ENCODE measurements around the gene IKBKE.
A peak's percentile ranks its signal among the peaks of the same experiment; 100 is the strongest.

The IKBKE gene

GRCh38 chr1:206476591-206476990 lies 6.3 kb downstream of the IKBKE start:
- in situ Hi-C loops (cut with MboI; ENCODE audit: low pct_unique_long_range_greater_than_20kb, low sequenced_read_pairs, unreplicated experiment) = no loop called here
- DNase-seq (ENCODE audit: low spot score) = no peak
- no peak for TF ChIP-seq CTCF (IDR thresholded peaks at IDR 0.05; ENCODE audit: extremely low read depth, insufficient read depth, missing control alignments)

GRCh38 chr1:206477110-206477509 lies 6.8 kb downstream of the IKBKE start:
- no peak for TF ChIP-seq CTCF (IDR thresholded peaks at IDR 0.05; ENCODE audit: extremely low read depth, insufficient read depth, missing control alignments)
- in situ Hi-C loops (cut with MboI; ENCODE audit: low pct_unique_long_range_greater_than_20kb, low sequenced_read_pairs, unreplicated experiment) = no loop called here
- no peak for DNase-seq (ENCODE audit: low spot score)

GRCh38 chr1:206477581-206478380 lies 7.5 kb downstream of the IKBKE start:
- in situ Hi-C loops (cut with MboI; ENCODE audit: low pct_unique_long_range_greater_than_20kb, low sequenced_read_pairs, unreplicated experiment) = no loop called here
- DNase-seq (ENCODE audit: low spot score) = no peak
- no peak for TF ChIP-seq CTCF (IDR thresholded peaks at IDR 0.05; ENCODE audit: extremely low read depth, insufficient read depth, missing control alignments)

GRCh38 chr1:206478746-206479145 lies 8.5 kb downstream of the IKBKE start:
- TF ChIP-seq CTCF (IDR thresholded peaks at IDR 0.05; ENCODE audit: extremely low read depth, insufficient read depth, missing control alignments) = no peak
- no peak for DNase-seq (ENCODE audit: low spot score)
- in situ Hi-C loops (cut with MboI; ENCODE audit: low pct_unique_long_range_greater_than_20kb, low sequenced_read_pairs, unreplicated experiment) = no loop called here

GRCh38 chr1:206479183-206480125 lies 9.2 kb downstream of the IKBKE start:
- DNase-seq (ENCODE audit: low spot score) = peak; percentile 88
- in situ Hi-C loops (cut with MboI; ENCODE audit: low pct_unique_long_range_greater_than_20kb, low sequenced_read_pairs, unreplicated experiment) = no loop called here
- TF ChIP-seq CTCF (IDR thresholded peaks at IDR 0.05; ENCODE audit: extremely low read depth, insufficient read depth, missing control alignments) = peak; percentile 74

- DNase-seq (ENCODE audit: low spot score) = no peak
- in situ Hi-C loops (cut with MboI; ENCODE audit: low pct_unique_long_range_greater_than_20kb, low sequenced_read_pairs, unreplicated experiment) = no loop called here
- no peak for TF ChIP-seq CTCF (IDR thresholded peaks at IDR 0.05; ENCODE audit: extremely low read depth, insufficient read depth, missing control alignments)
Measured at GRCh38 chr1:206480211-206480610, 9.9 kb downstream of the IKBKE start.
